GM13976 (cell line): Measurements from ENCODE around the gene PDE6C.

Experiments used
- DNase-seq: peaks from one replicate; pipeline ENCODE4 v3.0.0; 2012; ENCODE audit warnings: low spot score
- in situ Hi-C: fragments of 300-500 bp; cut with MboI; formaldehyde crosslinking; loops from one replicate; pipeline ENCODE4 v1.12.0; 2022; ENCODE audit warnings: low sequenced_read_pairs, mixed read lengths, inconsistent platforms; ENCODE audit not compliant: unreplicated experiment
- TF ChIP-seq, protein P1 (sequence below): IDR thresholded peaks from 2 replicates; pipeline ENCODE4 v1.5.1; 2012; ENCODE audit warnings: borderline replicate concordance, mild to moderate bottlenecking; ENCODE audit not compliant: insufficient read depth; ENCODE audit errors: extremely low read depth, missing control alignments, control extremely low read depth

Gene PDE6C

DNA sequence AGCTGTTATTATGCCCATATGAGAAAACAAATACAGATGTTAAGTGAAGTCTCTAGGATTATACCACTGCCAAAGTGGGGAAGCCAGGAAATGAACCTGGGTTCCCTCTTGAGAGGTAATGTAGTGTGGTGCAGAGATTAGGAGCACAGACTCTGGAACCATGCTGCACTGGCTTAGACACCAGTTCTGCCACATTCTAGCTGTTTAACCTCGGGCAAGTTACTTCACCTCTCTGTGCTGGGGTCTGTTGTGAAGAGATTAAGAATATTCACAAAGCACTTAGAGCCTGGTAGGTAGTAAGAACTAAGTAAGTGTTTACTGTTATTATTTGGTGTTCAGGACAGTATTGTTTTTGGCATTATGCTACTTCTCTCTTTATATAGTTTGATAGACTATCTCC, 41.9 kb downstream of the PDE6C start:
- TF ChIP-seq, protein P1, sequence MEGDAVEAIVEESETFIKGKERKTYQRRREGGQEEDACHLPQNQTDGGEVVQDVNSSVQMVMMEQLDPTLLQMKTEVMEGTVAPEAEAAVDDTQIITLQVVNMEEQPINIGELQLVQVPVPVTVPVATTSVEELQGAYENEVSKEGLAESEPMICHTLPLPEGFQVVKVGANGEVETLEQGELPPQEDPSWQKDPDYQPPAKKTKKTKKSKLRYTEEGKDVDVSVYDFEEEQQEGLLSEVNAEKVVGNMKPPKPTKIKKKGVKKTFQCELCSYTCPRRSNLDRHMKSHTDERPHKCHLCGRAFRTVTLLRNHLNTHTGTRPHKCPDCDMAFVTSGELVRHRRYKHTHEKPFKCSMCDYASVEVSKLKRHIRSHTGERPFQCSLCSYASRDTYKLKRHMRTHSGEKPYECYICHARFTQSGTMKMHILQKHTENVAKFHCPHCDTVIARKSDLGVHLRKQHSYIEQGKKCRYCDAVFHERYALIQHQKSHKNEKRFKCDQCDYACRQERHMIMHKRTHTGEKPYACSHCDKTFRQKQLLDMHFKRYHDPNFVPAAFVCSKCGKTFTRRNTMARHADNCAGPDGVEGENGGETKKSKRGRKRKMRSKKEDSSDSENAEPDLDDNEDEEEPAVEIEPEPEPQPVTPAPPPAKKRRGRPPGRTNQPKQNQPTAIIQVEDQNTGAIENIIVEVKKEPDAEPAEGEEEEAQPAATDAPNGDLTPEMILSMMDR: no peak
- DNase-seq: no peak
- in situ Hi-C loops: no loop called here

- TF ChIP-seq, protein P1: no peak
- no peak for DNase-seq
- in situ Hi-C loops: no loop called here
Observed at GRCh38 chr10:93656155-93656554, 43.8 kb downstream of the PDE6C start.

DNA sequence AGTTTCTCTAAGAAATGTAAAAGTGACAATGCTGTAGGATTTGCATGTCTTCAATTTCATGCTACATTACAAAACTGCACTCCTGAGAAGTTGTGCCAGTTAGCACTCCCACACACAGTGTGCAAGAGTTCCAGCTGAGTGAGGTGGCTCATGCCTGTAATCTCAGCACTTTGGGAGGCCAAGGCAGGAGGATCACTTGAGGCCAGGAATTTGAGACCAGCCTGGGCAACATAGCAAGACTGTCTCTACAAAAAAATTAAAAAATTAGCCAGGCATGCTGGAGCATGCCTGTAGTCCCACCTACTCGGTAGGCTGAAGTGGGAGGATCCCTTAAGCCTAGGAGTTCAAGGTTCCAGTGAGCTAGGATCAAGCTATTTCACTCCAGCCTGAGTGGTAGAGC, 45.4 kb downstream of the PDE6C start:
- TF ChIP-seq, protein P1: no peak
- in situ Hi-C loops: no loop called here
- no peak for DNase-seq

GRCh38 chr10:93666030-93666429, 53.7 kb downstream of the PDE6C start:
- no peak for DNase-seq
- in situ Hi-C loops: no loop called here
- TF ChIP-seq, protein P1: no peak

GRCh38 chr10:93667795-93668194, 55.5 kb downstream of the PDE6C start:
- in situ Hi-C loops: no loop called here
- TF ChIP-seq, protein P1: no peak
- DNase-seq: no peak

- no peak for DNase-seq
- in situ Hi-C loops: no loop called here
- TF ChIP-seq, protein P1: no peak
Observed at GRCh38 chr10:93670372-93670771, 58.0 kb downstream of the PDE6C start.

DNA sequence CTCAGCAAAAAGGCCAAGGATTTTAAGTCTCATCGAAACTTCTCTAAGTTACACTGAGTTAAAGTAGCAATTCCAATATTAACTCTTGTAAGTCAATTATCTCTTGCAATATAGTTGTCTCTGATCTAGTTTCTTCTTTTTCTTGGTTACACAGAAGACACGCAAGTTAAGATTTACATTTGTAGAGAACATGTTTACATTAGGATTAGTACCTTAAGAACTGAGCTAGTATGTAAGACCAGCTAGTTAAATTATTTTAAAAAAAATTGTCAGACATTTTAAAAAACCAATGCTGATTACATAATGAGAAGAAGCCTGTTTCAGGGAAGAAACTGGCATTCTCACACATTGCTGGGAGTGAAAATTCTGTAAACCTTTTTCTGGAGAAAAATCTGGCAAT, 58.7 kb downstream of the PDE6C start:
- in situ Hi-C loops: no loop called here
- no peak for DNase-seq
- TF ChIP-seq, protein P1: no peak
